ENCODE results near the gene RBM47. TPM values are rescaled to one million over a fixed set of nuclear protein-coding genes. Genes with fewer than 3 reads are reported as not detected.

Gene RBM47
- total and polyA plus RNA-seq, 3 donors from 2014 or later, result 17.8 to 95.1 (median 51.7) TPM

DNA sequence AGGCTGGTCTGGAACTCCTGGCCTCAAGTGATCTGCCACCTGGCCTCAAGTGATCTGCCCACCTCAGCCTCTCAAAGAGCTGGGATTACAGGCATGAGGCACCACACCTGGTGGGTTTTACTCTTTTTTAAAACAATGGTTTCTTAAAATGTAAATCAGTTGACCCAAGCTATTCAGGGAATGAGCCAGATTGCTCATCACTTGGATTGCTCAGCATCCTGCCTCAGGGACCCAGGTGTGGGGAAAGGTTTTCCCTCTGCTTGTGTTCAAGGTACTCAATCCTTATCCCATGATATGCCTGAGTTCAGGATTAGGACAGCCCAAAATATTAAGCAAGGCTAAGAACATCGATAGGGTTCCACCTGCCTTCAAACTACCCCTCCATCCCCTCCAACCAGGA, 227.1 kb downstream of the RBM47 start:
- no peaks in the 10 kb centered on the region for H3K9me3 ChIP-seq
- no peaks in the 10 kb centered on the region for H3K27me3 ChIP-seq
- TF ChIP-seq POLR2A (IDR thresholded peaks at IDR 0.05), result no peak
- TF ChIP-seq, protein P1, sequence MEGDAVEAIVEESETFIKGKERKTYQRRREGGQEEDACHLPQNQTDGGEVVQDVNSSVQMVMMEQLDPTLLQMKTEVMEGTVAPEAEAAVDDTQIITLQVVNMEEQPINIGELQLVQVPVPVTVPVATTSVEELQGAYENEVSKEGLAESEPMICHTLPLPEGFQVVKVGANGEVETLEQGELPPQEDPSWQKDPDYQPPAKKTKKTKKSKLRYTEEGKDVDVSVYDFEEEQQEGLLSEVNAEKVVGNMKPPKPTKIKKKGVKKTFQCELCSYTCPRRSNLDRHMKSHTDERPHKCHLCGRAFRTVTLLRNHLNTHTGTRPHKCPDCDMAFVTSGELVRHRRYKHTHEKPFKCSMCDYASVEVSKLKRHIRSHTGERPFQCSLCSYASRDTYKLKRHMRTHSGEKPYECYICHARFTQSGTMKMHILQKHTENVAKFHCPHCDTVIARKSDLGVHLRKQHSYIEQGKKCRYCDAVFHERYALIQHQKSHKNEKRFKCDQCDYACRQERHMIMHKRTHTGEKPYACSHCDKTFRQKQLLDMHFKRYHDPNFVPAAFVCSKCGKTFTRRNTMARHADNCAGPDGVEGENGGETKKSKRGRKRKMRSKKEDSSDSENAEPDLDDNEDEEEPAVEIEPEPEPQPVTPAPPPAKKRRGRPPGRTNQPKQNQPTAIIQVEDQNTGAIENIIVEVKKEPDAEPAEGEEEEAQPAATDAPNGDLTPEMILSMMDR (IDR thresholded peaks at IDR 0.05), result no peak
- DNase-seq, result no peak
- 90 to 100% methylated on average over 1 of the region's 1 CpG for WGBS, 2 donors
- no peaks in the 10 kb centered on the region for H3K36me3 ChIP-seq (ENCODE audit: low read depth, missing control alignments)
- H3K4me3 ChIP-seq, result no peak overlapping the region
- intact Hi-C loops (cut with DNase I; ENCODE audit: low total_unique reads), result no loop called here
- H3K27ac ChIP-seq, result no peak overlapping the region
- H3K4me1 ChIP-seq, result no peaks in the 10 kb centered on the region

GRCh38 chr4:40401631-40402030, 228.0 kb downstream of the RBM47 start:
- no peak overlapping the region for H3K4me3 ChIP-seq
- H3K27ac ChIP-seq, result no peak overlapping the region
- H3K4me1 ChIP-seq, result no peaks in the 10 kb centered on the region
- H3K36me3 ChIP-seq (ENCODE audit: low read depth, missing control alignments), result no peaks in the 10 kb centered on the region
- H3K27me3 ChIP-seq, result no peaks in the 10 kb centered on the region
- H3K9me3 ChIP-seq, result no peaks in the 10 kb centered on the region
- no peak for DNase-seq
- TF ChIP-seq, protein P1 (IDR thresholded peaks at IDR 0.05), result no peak
- TF ChIP-seq POLR2A (IDR thresholded peaks at IDR 0.05), result no peak
- intact Hi-C loops (cut with DNase I; ENCODE audit: low total_unique reads), result no loop called here
- WGBS, 2 donors, result 55 to 66% methylated on average over 8 of the region's 8 CpGs

- no peak for DNase-seq
- Histone ChIP-seq H3K9me3 (no peaks in the 10 kb centered on the region), H3K36me3 (ENCODE audit: low read depth, missing control alignments) (no peaks in the 10 kb centered on the region), H3K27me3 (no peaks in the 10 kb centered on the region), H3K4me3 (no peak overlapping the region), H3K4me1 (no peaks in the 10 kb centered on the region), H3K27ac (no peak overlapping the region)
- intact Hi-C loops (cut with DNase I; ENCODE audit: low total_unique reads), result no loop called here
- 94 to 95% methylated on average over 6 of the region's 6 CpGs for WGBS, 2 donors
- TF ChIP-seq, protein P1 (IDR thresholded peaks at IDR 0.05), result no peak
- no peak for TF ChIP-seq POLR2A (IDR thresholded peaks at IDR 0.05)
Measured at GRCh38 chr4:40401096-40401495, 228.6 kb downstream of the RBM47 start.

DNA sequence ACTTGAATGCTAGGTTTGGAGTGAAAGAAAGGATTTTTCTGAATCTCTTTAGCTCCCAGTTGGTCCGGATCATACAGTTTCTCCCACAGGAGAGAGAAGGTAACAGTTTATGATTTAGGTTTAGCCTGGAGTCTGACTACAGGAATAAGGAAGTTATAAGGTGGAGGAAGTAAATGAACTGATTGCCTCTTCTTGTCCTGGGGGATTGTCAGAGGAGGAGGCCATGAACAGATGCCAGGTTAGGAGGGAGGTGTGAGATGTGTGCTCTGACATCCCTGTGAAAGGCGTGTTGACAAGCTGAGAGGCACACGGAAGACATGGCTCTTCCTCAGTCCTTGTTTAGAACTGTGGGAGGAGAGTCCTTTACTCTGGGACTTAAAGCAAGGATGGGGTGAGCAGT, 230.1 kb downstream of the RBM47 start:
- no peaks in the 10 kb centered on the region for H3K9me3 ChIP-seq
- H3K4me3 ChIP-seq, result no peak overlapping the region
- H3K4me1 ChIP-seq, result no peaks in the 10 kb centered on the region
- no peak for TF ChIP-seq POLR2A (IDR thresholded peaks at IDR 0.05)
- TF ChIP-seq, protein P1 (IDR thresholded peaks at IDR 0.05), result no peak
- H3K36me3 ChIP-seq (ENCODE audit: low read depth, missing control alignments), result no peaks in the 10 kb centered on the region
- DNase-seq, result no peak
- intact Hi-C loops (cut with DNase I; ENCODE audit: low total_unique reads), result no loop called here
- WGBS, 2 donors, result 82 to 83% methylated on average over 3 of the region's 3 CpGs
- H3K27ac ChIP-seq, result no peak overlapping the region
- no peaks in the 10 kb centered on the region for H3K27me3 ChIP-seq
